Uterus (tissue), 2 donors: Measurements from ENCODE around the gene SERPINI1.

Experiments used
- POLR2A ChIP-seq, 2 donors: fragments of 450-650 bp; IDR thresholded peaks; one replicate each; pipeline ENCODE4 v1.6.1; 2016; ENCODE audit warnings: antibody characterized with exemption in 2 of 2, mild to moderate bottlenecking in 1 of 2, moderate library complexity in 1 of 2
- TF ChIP-seq, protein P1 (sequence below), 4 experiments: fragments of 200-600 bp in 2 of 4; fragments of 450-650 bp in 2 of 4; sonication (generic) in 2 of 4; IDR thresholded peaks; one replicate each; pipeline ENCODE4 v1.5.1; 2016 to 2019; ENCODE audit warnings: antibody characterized with exemption in 4 of 4, mild to moderate bottlenecking in 2 of 4, moderate library complexity in 1 of 4

DNA sequence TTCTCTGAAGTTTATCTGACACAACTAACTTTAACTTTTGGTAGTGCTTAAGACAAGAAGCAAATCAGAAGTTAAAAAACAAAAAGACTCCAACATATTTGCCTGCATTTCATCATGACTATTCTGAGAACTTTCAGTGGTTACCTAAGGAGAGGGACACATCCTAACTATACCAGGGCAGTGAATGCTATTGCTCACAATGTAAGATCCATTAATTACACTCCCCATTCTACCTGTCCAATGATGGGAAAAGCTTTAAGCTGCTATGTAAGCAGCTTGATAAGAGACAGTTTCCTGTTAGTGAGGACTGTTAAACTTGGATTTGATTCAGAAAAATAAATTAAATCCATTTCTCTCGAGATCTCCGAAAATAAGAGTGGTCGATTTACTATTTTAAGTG is 37.5 kb downstream of the SERPINI1 start:
- TF ChIP-seq POLR2A (IDR thresholded peaks at IDR 0.05): no peak
- TF ChIP-seq, protein P1, sequence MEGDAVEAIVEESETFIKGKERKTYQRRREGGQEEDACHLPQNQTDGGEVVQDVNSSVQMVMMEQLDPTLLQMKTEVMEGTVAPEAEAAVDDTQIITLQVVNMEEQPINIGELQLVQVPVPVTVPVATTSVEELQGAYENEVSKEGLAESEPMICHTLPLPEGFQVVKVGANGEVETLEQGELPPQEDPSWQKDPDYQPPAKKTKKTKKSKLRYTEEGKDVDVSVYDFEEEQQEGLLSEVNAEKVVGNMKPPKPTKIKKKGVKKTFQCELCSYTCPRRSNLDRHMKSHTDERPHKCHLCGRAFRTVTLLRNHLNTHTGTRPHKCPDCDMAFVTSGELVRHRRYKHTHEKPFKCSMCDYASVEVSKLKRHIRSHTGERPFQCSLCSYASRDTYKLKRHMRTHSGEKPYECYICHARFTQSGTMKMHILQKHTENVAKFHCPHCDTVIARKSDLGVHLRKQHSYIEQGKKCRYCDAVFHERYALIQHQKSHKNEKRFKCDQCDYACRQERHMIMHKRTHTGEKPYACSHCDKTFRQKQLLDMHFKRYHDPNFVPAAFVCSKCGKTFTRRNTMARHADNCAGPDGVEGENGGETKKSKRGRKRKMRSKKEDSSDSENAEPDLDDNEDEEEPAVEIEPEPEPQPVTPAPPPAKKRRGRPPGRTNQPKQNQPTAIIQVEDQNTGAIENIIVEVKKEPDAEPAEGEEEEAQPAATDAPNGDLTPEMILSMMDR (IDR thresholded peaks at IDR 0.05): no peak
